GM18951 (cell line): Measurements from ENCODE around the gene VPS51.

Experiments
- POLR2A ChIP-seq: IDR thresholded peaks from 4 replicates; pipeline ENCODE4 v1.6.1; 2011; ENCODE audit warnings: mild to moderate bottlenecking; ENCODE audit not compliant: insufficient read length, insufficient read depth; ENCODE audit errors: extremely low read depth
- in situ Hi-C: fragments of 300-500 bp; cut with MboI; formaldehyde crosslinking; loops from one replicate; pipeline ENCODE4 v1.12.0; 2022; ENCODE audit warnings: low sequenced_read_pairs, mixed read lengths, inconsistent platforms; ENCODE audit not compliant: unreplicated experiment

VPS51 gene

GRCh38 chr11:65102142-65103095 lies 6.4 kb downstream of the VPS51 start:
- in situ Hi-C loops = no loop called here
- no peak for TF ChIP-seq POLR2A

- in situ Hi-C loops = no loop called here
Observed at GRCh38 chr11:65103476-65103875, 7.5 kb downstream of the VPS51 start.

GRCh38 chr11:65104628-65105027 lies 8.6 kb downstream of the VPS51 start:
- in situ Hi-C loops = no loop called here
- no peak for TF ChIP-seq POLR2A

More at GRCh38 chr11:65103476-65103875, 7.5 kb downstream of the VPS51 start:
- no peak for TF ChIP-seq POLR2A

- in situ Hi-C loops = no loop called here
- TF ChIP-seq POLR2A = no peak
Observed at GRCh38 chr11:65107078-65107477, 11.1 kb downstream of the VPS51 start.

- no peak for TF ChIP-seq POLR2A
- in situ Hi-C loops = no loop called here
Observed at GRCh38 chr11:65107751-65108468, 11.9 kb downstream of the VPS51 start.

GRCh38 chr11:65108469-65109123 lies 12.6 kb downstream of the VPS51 start:
- TF ChIP-seq POLR2A = no peak
- in situ Hi-C loops = no loop called here

GRCh38 chr11:65109231-65110198 lies 13.5 kb downstream of the VPS51 start:
- in situ Hi-C loops = no loop called here
- TF ChIP-seq POLR2A = no peak

- in situ Hi-C loops = no loop called here
- TF ChIP-seq POLR2A = no peak
Observed at GRCh38 chr11:65110354-65110861, 14.4 kb downstream of the VPS51 start.

GRCh38 chr11:65111159-65111743 lies 15.2 kb downstream of the VPS51 start:
- TF ChIP-seq POLR2A = no peak
- in situ Hi-C loops = no loop called here

GRCh38 chr11:65111744-65112545 lies 15.9 kb downstream of the VPS51 start, which contains the start of gene TM7SF2:
Gene TM7SF2, plus strand, starts transcription at chr11:65111872. Its CDS starts 144 bp downstream, at chr11:65112016.
- in situ Hi-C loops = no loop called here
- peak; percentile 98 for TF ChIP-seq POLR2A

GRCh38 chr11:65112546-65113360 lies 16.7 kb downstream of the VPS51 start:
- in situ Hi-C loops = no loop called here
- TF ChIP-seq POLR2A = no peak
